SW 1271 (cell line): Measurements from ENCODE around the gene MORC2.

Experiments used
- DNase-seq, 2 experiments: peaks; one replicate each; lab custom pipeline; 2025; lab: John Stamatoyannopoulos, UW

The MORC2 gene

GRCh38 chr22:30949934-30950660 is 18.5 kb downstream of the MORC2 start:
- DNase-seq, result no peak

- DNase-seq, result no peak
Observed at GRCh38 chr22:30948930-30949342, 19.6 kb downstream of the MORC2 start.

DNA sequence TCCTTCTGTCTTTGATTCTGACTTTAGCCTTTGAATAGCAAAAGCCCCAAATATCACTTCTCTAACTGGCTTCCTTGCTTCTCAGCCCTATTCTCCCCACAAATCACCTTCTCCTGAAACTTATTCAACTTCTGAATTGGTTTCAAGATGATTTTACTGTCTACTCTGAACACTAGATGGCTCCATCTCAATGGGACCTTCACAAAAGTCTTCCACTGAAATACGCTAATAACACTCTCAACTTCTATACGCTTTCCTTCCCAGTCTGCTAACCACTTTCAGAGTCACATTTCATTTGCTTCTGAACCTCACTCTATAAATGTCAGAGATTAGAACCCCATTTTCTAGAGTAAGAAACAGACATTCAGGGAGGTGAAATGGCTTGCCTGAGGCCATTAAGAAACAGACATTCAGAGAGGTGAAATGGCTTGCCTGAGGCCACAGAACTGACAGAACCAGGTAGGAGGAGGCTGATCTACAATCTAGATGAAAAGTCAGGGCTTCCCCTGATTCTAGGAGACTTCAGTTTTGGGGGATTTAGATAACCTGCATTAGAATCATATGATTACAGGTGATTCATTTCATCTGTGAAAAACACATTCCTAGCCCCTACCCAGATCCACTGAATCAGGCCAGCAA is 20.6 kb downstream of the MORC2 start:
- peak in 1 of 2 experiments; percentile 31 for DNase-seq

DNA sequence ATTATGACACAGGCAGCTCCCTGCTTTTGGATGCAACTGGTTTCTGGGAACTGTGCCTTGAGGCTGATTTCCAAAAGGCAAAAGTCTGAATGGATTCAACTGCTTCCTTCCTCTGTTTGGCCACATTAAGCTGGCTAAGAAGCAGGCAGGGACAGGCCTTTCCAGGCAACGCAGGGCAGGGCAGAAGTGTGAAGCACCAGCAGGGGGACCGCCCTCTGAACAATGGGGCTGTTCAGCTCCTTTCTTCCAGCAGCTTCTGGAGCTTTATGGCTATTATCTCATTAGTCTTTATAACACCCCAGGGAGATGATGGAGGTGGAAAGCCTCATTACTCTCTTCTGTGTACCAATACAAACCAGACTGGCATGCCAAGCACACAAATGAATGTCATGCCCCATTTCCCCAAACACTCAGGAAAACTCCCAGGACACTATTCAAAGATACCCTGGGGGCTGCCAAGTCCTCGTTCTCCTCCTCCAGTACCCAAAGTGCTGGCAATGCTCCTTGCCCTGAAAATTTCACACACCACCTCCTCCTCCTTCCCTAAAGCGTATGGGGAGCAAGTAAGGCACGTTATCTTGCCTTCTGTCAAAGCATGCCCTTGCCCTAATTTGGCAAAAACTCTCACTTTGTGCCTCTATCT is 21.3 kb downstream of the MORC2 start:
- no peak for DNase-seq

DNA sequence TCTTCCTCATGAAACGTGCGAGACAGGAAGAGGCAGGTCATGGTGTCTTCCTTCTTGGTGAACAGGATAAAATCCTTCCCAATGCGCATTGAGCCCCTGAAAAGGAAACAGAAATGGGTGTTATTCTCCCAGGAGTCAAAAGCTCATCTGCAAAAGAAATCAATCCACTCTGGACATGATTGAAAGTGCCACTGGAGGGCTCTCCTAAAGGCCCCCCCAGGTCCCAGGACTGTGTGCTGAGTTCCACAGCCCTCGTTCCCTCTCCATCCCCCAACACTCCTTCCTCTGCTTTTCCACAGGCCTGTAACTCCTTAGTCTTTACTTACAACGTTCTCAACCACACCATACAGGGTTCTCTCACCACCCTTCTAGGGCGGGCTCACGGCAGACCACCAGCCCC is 22.2 kb downstream of the MORC2 start:
- DNase-seq, result no peak

DNA sequence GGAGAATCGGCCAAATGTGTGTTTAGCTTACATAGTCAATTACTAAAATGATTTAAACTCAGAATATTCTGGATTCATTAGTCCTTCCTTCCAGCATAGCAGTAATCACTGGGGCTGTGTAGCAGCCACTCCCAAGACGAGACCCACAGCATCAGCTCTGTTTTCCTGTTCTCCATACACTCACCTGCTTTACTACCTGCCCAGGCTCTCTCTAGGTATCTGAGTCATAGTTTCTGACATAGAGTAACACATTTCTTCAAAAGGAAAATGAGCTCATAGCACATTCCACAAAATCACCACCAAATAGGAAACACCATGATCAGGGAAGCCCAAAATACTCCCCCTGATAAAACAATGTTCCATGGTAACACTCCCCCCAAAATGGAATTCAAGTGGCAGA is 22.9 kb downstream of the MORC2 start:
- DNase-seq, result no peak

DNA sequence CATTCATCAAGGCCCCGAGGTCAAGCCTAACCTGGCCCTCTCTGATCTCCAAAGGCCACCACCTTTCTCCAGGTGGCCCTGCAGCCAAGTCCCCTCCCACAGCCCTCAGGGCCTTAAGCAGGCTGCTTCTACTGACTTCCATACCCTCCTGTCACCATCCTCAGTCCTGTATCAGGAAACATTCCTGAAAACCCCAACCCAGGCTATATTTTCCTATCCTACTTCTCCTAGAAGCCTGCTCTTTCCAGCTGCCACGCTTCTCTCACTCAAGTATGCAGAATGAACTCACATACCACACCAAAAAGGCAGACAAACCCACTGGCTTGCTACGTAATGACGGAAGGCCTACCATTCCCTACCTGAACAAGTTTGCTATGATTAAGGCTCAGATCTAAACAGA is 23.6 kb downstream of the MORC2 start:
- no peak for DNase-seq

DNA sequence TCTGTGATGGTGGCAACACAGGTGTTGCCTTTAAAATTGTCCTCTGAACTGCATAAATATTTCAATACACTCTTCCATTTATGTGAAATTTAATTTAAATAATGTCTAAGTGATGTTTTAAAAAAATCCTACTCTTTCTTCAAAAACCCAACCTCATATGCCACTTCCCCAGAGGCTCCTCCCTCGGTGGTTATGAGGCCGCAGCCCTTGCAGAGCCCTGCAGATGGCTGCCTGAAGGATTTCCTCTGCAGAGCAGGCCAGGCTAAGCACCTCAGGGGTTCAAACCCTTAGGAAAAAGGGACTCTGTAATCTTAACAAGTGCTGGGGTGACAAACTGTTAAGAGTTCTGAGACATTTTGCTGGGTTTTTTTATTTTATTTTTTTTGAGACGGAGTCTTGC is 25.2 kb downstream of the MORC2 start:
- no peak for DNase-seq

GRCh38 chr22:30941363-30941740 is 27.2 kb downstream of the MORC2 start:
- DNase-seq, result no peak

DNA sequence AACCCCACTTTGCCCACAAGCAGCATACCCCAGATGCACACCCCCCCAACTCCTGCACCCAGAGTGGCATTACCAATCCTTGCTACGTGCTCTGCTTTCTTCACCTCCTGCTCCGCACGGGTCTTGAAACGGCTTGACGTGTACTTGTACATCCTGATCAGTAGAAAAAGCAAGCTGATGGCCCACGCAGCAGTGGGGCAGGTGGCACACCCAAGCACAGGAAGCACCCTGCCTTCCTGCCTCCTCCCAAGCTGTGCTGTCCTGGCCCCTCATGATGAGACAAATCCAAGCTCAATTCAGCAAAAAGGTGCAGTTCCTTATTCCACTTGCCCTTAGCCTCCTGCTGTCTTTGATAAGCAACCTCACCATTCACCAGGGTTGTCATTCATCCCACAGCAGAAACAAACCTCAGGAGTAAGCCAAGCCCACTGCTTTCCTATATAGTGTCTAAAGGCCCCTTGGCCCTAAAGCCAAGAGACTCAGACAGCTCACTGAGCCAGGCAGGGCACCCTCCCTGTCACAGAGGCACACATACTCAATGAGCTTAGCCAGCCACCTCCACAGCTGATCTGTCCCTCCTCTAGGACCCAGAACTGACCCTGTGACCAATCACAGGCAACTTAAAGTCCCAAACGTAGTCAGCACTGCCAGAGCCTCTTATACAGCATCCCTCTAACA is 27.8 kb downstream of the MORC2 start:
- no peak for DNase-seq

DNA sequence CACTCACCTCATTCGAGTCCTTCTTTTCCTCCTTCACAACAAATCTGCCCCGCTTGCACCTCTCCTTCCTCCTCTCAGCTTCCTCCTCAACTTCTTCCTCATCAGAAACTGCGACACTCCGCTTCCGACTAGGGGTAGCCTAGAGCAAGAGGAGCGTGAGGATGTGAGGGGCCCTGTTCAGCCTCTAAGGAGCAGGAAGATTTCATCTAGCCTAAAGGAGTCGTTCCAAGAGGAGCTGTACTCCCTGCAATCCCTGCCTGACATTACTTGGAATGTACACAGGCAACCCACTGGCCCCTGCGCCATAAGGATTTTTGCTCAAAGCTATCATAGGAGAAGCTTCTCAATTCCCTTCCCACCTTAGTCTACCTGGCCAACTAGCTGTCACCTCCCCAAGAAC is 34.5 kb downstream of the MORC2 start:
- DNase-seq, result no peak

DNA sequence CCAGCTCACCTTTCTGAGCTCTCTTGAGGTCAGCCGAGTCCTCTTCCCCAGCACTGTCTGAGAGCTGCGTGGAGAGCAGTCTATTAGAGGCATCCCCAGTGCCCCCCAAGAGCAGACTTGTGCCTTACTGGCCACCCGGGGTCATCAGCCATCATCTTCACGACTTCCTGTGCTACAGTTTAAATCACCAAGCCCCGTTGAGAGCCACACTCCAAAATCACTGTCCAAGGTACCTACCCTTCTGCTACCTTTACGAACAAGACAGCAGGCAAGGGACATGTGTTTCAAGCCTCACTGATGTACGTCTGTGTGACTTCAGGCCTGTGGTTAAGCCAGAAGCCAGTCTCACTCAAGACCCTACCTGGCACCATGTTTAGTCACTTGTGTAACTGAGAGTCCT is 35.1 kb downstream of the MORC2 start:
- no peak for DNase-seq

DNA sequence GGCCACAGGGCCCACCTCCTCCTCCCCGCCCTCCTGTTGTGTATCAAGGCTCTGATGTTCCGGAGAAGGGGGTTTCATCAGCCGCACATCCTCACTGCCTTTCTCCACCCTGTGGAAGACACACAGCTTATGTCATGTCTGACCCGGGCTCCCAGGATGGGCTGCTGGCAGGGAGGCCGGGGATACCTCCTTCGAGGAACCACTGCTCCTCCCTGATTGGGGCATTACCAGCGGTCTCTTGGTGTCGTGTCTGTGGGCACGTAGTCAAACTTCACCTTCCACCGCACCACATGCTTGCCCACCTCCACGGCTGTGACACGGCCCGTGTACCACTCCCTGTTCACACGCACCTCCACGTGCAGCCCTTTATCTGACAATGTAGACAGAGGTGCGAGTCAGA is 35.9 kb downstream of the MORC2 start:
- DNase-seq, result no peak

- DNase-seq, result no peak
Observed at GRCh38 chr22:30931541-30932300, 36.9 kb downstream of the MORC2 start.

GRCh38 chr22:30930228-30930627 is 38.3 kb downstream of the MORC2 start:
- no peak for DNase-seq

GRCh38 chr22:30928401-30928800 is 40.2 kb downstream of the MORC2 start:
- no peak for DNase-seq

GRCh38 chr22:30927806-30928205 is 40.8 kb downstream of the MORC2 start:
- DNase-seq, result no peak

- DNase-seq, result no peak
Observed at GRCh38 chr22:30926706-30927105, 41.9 kb downstream of the MORC2 start.

GRCh38 chr22:30925667-30926066 is 42.9 kb downstream of the MORC2 start:
- no peak for DNase-seq

- no peak for DNase-seq
Observed at GRCh38 chr22:30923168-30923900, 45.2 kb downstream of the MORC2 start.

DNA sequence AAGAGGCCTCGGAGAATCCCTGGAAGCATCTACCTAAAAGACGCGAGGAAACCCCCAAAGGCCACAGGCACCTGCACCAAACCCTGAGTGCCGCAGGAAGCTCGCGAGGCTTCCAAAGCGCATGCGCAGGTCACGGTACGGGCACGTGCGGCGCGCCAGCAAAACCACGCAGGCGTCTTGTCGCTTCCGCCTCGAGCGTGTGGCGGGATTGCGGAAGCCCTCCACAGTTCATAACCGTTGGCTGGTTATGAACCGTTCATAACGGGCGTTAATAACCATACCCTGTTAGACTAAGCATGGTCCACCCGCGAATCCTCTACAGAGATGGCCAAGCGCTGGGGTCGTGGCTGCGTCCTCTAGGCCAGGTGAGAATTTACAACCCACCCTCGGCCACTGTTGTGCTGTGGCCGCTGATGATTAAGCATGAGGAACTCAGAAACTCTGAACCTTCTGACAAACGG is 46.4 kb downstream of the MORC2 start:
- DNase-seq, result no peak
